ENCODE results near the gene CD83. TPM values are rescaled to one million over a fixed set of nuclear protein-coding genes. Genes with fewer than 3 reads are reported as not detected.

Gene CD83
- total and polyA plus RNA-seq, 7 donors = 0.10 to 2.1 (median 0.71) TPM

DNA sequence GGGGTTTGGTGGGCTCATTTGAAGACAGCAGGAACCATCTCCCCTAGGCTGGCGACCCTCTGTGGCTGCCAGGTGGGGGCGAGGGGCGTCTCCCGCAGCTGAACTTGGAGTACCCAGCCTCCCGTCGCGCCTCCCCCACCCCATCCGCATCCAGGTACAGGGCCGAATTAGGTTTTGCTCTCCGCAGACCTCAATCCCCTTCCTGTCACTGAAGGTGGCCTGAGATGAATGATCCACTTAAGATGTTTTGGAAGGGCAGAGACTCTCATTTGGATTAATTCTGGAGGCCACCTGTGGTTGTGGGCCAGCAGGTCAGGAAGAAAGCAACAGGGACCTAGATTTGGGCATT, 493 bp downstream of the CD83 start:
- H3K27me3 ChIP-seq (ENCODE audit: insufficient read depth in 3 of 3, low read length in 2 of 3) = no peaks in the 10 kb centered on the region
- DNase-seq = no peak
- no peaks in the 10 kb centered on the region for H3K9me3 ChIP-seq
- 33 to 49% (median 42%) methylated on average over 10 of the region's 10 CpGs for WGBS, 3 donors
- peaks cover 3% of the 10 kb centered on the region for H3K4me1 ChIP-seq
- TF ChIP-seq, protein P1, sequence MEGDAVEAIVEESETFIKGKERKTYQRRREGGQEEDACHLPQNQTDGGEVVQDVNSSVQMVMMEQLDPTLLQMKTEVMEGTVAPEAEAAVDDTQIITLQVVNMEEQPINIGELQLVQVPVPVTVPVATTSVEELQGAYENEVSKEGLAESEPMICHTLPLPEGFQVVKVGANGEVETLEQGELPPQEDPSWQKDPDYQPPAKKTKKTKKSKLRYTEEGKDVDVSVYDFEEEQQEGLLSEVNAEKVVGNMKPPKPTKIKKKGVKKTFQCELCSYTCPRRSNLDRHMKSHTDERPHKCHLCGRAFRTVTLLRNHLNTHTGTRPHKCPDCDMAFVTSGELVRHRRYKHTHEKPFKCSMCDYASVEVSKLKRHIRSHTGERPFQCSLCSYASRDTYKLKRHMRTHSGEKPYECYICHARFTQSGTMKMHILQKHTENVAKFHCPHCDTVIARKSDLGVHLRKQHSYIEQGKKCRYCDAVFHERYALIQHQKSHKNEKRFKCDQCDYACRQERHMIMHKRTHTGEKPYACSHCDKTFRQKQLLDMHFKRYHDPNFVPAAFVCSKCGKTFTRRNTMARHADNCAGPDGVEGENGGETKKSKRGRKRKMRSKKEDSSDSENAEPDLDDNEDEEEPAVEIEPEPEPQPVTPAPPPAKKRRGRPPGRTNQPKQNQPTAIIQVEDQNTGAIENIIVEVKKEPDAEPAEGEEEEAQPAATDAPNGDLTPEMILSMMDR (IDR thresholded peaks at IDR 0.05) = no peak
- intact Hi-C loops (cut with DNase I) = no loop called here
- peak overlapping the region; percentile 80 for H3K4me3 ChIP-seq
- H3K27ac ChIP-seq = no peak overlapping the region
- no peaks in the 10 kb centered on the region for H3K36me3 ChIP-seq (ENCODE audit: insufficient read depth in 1 of 2, low read depth in 1 of 2)
- no peak for ATAC-seq

DNA sequence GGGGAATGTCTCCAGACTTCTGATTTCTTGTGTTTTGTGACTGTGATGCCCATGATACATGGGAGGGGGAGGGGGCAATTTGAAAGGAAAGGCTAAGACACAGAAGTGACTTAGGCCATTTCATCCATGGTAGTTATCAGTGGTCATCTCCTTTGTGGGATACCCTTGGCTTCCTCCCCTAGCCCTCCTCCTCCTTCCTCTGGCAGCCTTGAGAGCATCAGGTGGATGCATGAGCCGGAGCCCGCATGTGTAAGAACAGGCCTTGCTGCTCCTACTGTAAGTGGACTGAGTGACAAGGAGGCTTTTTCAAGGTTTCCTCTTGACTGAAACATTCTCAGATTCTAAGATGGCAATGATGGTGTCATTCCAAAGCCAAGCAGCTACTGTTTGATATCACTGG, 874 bp downstream of the CD83 start:
- no peak for ATAC-seq
- H3K27ac ChIP-seq = no peak overlapping the region

DNA sequence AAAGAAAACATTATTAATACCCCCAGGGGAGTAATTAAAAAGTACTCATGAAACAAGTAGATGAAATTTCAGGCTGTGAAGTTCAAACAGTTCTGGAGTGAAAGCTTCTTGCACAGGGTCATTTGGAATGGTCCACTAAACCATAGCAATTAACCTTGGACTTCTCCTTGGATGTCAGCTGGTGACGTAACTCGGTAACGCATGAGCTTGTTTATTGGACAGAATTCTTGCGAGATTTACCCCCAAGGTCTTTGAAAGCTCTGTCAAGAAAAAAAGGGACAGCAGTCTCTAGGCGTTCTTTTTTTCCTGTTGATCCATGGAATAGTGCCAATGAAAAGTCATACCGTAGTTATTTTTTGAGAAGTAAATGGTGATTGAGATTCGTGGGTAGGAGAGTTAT, 2.2 kb downstream of the CD83 start:
- Histone ChIP-seq H3K4me3 (no peak overlapping the region), H3K9me3 (no peaks in the 10 kb centered on the region), H3K4me1 (peaks cover 3% of the 10 kb centered on the region), H3K27me3 (ENCODE audit: insufficient read depth in 3 of 3, low read length in 2 of 3) (no peaks in the 10 kb centered on the region), H3K27ac (no peak overlapping the region), H3K36me3 (ENCODE audit: insufficient read depth in 1 of 2, low read depth in 1 of 2) (no peaks in the 10 kb centered on the region)
- TF ChIP-seq, protein P1 (IDR thresholded peaks at IDR 0.05) = no peak
- DNase-seq (no peak), ATAC-seq (no peak)
- WGBS, 3 donors = 51 to 67% (median 58%) methylated on average over 7 of the region's 7 CpGs
- intact Hi-C loops (cut with DNase I) = no loop called here

More for the DNA sequence above, 874 bp downstream of the CD83 start:
- peaks cover 3% of the 10 kb centered on the region for H3K4me1 ChIP-seq
- no peak for DNase-seq
- H3K9me3 ChIP-seq = no peaks in the 10 kb centered on the region
- WGBS, 3 donors = 81 to 95% (median 86%) methylated on average over 2 of the region's 2 CpGs
- no peaks in the 10 kb centered on the region for H3K27me3 ChIP-seq (ENCODE audit: insufficient read depth in 3 of 3, low read length in 2 of 3)
- intact Hi-C loops (cut with DNase I) = no loop called here
- peak overlapping the region; percentile 80 for H3K4me3 ChIP-seq
- TF ChIP-seq, protein P1 (IDR thresholded peaks at IDR 0.05) = no peak
- H3K36me3 ChIP-seq (ENCODE audit: insufficient read depth in 1 of 2, low read depth in 1 of 2) = no peaks in the 10 kb centered on the region

DNA sequence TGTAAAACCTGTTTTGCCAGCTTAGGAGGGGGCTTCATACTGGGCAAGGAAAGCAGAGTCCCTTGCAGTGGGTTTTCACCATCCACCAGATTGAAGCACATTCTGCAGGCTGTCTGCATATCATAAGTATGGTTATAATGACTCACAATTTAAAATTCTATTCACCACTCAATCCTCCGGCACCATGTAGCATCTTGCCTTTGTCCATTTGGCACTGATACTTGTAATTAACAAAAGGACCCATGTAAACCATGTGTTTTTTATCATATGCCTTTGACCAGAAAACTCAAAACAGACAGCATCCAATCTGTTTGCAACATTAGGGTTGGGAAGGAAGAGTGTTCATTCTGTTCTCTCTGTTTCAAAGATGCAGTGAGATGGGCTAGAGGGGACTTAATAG, 3.0 kb downstream of the CD83 start:
- DNase-seq (no peak), ATAC-seq (no peak)
- H3K9me3 ChIP-seq = no peaks in the 10 kb centered on the region
- H3K4me3 ChIP-seq = no peak overlapping the region
- no peak overlapping the region for H3K27ac ChIP-seq
- H3K27me3 ChIP-seq (ENCODE audit: insufficient read depth in 3 of 3, low read length in 2 of 3) = no peaks in the 10 kb centered on the region
- intact Hi-C loops (cut with DNase I) = no loop called here
- TF ChIP-seq, protein P1 (IDR thresholded peaks at IDR 0.05) = no peak
- no peaks in the 10 kb centered on the region for H3K36me3 ChIP-seq (ENCODE audit: insufficient read depth in 1 of 2, low read depth in 1 of 2)
- peaks cover 3% of the 10 kb centered on the region for H3K4me1 ChIP-seq
- WGBS, 3 donors = 92 to 95% (median 93%) methylated on average over 1 of the region's 1 CpG

DNA sequence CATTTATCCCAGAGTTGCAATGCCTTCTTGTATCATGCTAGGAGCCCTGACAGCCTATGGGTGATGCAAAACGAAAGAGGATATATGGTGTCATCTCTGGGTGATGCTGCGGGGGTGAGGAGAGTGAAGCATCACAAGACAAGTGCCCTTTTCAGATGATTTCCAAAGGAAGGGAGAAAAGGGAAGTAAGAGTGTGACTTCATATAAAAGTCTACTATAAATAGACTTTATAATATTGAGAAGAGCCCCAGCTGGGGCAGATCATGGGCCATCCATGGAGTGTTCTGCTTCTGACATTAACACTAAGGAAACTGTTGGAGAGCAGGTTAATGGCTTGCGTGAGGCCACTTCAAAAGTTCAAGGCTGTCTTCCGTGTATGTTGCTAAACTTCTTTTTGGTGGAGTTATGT, 4.4 kb downstream of the CD83 start:
- DNase-seq (no peak), ATAC-seq (peak in 1 of 4 donors; percentile 26)
- Histone ChIP-seq H3K9me3 (no peaks in the 10 kb centered on the region), H3K4me3 (no peak overlapping the region), H3K36me3 (ENCODE audit: insufficient read depth in 1 of 2, low read depth in 1 of 2) (no peaks in the 10 kb centered on the region), H3K27me3 (ENCODE audit: insufficient read depth in 3 of 3, low read length in 2 of 3) (no peaks in the 10 kb centered on the region), H3K27ac (no peak overlapping the region), H3K4me1 (peaks cover 3% of the 10 kb centered on the region)
- TF ChIP-seq, protein P1 (IDR thresholded peaks at IDR 0.05) = no peak
- 90 to 94% (median 93%) methylated on average over 4 of the region's 4 CpGs for WGBS, 3 donors
- intact Hi-C loops (cut with DNase I) = no loop called here

All from psoas muscle (tissue), 8 donors.